ENCODE results near the gene SLC10A7.
"Not testable (repeated sequence)": the region's sequence is repeated elsewhere in the genome, so short reads cannot be mapped to it uniquely, and the experiment has no call there.

Gene SLC10A7

GRCh38 chr4:146436423-146437162 lies 85.1 kb downstream of the SLC10A7 start:
- DNase-seq, result no peak

GRCh38 chr4:146435962-146436361 lies 85.8 kb downstream of the SLC10A7 start:
- no peak for DNase-seq

- DNase-seq, result no peak
Observed at GRCh38 chr4:146432065-146432464, 89.7 kb downstream of the SLC10A7 start.

GRCh38 chr4:146428298-146428697 lies 93.4 kb downstream of the SLC10A7 start:
- no peak for DNase-seq

- no peak for DNase-seq
Observed at GRCh38 chr4:146417822-146418221, 103.9 kb downstream of the SLC10A7 start.

- no peak for DNase-seq
Observed at GRCh38 chr4:146415829-146416228, 105.9 kb downstream of the SLC10A7 start.

DNA sequence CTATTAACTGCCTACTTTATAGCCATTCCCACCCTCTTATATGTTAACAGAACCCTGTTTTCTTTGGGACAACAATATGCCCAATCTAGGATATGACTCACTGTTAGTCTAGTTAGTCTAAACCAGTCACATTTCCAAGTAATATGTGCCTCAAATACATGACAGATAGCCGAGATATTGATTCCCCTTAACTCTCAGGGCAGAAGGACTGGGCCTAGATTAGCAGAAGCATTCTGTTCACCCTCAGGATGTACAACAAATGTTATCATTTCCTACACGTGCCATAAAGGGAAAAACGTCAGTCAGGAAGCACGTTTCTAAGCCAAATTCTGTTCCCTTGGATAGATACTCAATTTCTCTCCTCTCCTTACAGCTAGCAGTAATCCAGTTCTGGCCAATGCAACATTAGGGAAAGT lies 114.1 kb downstream of the SLC10A7 start:
- DNase-seq, result no peak

- DNase-seq, result no peak
Observed at GRCh38 chr4:146407257-146407656, 114.5 kb downstream of the SLC10A7 start.

DNA sequence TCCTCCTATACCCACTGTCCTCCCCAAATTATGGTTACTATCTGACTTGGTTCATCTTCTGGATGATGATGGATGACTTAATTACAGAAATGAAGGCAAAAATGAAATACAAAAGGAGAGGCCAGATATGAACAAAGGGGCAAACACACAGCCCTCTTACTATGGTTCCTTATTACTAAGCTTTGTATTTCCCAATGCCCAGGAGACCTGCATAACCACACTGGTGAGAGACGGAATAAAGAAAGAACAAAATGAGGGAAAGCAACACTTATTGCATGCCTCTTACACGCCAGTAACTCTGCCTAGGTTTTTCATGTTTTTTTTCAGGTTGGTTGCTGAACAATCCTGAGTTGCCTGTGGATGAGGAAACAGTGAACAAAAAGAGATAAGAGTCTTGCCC lies 120.5 kb downstream of the SLC10A7 start:
- no peak for DNase-seq

GRCh38 chr4:146398896-146399445 lies 122.8 kb downstream of the SLC10A7 start:
- DNase-seq, result peak; percentile 23

DNA sequence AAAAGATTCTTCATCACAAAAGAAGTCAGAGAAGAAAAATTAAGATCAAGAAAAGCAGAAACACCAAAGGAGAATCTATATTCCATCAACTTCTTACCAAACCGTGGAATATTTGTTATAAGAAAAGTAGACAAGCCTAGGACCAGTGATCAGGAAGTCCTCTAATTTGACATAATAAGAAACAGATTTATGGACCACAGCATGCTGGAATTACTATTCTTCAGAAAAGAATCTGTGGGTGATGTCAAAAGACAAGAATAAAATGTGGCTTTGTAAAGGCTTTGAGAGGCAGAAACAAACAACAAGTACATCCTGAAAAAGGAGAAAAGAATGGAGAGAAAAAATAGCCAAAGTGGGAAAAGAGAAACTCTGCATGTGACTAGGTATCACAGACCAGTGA lies 123.3 kb downstream of the SLC10A7 start:
- DNase-seq, result no peak

- DNase-seq, result no peak
Observed at GRCh38 chr4:146389561-146389960, 132.2 kb downstream of the SLC10A7 start.

DNA sequence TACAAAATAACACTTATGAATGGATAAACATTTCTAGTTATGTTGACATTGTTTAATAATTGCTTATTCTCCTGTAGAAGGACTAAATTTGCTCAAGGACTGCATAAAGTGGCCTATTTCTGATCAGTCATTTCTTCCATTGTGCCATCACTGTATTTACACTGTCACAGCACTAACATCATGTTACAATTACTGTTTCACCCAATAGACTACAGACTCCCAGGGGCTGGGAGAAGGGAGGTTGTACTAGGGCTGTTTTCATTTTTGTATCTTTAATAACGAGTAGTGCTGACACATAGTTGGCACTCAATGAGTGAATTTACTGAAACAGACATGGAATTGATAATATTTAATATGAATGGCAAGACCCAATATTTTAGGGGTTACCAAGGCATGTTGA lies 139.5 kb downstream of the SLC10A7 start:
- no peak for DNase-seq

- peak; percentile 24 for DNase-seq
Observed at GRCh38 chr4:146381263-146381872, 140.4 kb downstream of the SLC10A7 start.

GRCh38 chr4:146379744-146380143 lies 142.0 kb downstream of the SLC10A7 start:
- no peak for DNase-seq

- DNase-seq, result no peak
Observed at GRCh38 chr4:146371812-146372211, 149.9 kb downstream of the SLC10A7 start.

DNA sequence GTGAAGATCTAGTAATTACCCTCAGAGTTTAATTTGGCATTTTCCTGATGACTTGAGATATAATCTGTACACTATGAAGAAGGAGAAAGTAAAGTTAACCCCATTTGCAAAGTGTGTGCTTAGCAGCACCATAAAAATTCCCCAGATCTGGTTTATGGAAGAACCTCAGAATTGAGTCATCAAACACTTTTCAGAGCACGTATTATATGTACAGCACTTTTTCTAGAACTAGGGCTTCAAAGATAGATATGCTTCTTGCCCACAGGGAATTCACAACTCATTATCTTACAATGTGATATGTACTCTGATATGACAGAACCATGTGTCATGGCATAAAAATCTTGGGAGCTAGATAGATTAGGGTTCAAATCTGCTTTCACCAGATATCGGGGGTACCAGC lies 150.9 kb downstream of the SLC10A7 start:
- DNase-seq, result no peak

DNA sequence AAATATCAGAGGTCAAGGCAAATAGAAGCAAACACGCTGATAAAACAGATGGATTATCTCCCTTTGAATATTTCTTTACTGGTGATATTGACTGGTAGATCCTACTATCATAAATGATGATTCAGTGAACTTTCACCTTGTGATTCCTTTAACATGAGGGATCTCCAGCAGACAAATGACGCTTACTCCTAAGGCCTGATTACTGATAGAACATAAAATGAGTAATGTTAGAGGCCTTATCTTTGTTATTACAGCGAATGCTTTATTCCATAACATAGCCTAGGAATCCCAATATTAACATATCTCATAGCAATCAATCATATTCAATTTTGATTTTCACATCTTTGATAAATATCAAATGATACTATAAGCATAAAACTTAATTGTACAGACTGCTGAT lies 152.3 kb downstream of the SLC10A7 start:
- no peak for DNase-seq

GRCh38 chr4:146368209-146368608 lies 153.5 kb downstream of the SLC10A7 start:
- no peak for DNase-seq

DNA sequence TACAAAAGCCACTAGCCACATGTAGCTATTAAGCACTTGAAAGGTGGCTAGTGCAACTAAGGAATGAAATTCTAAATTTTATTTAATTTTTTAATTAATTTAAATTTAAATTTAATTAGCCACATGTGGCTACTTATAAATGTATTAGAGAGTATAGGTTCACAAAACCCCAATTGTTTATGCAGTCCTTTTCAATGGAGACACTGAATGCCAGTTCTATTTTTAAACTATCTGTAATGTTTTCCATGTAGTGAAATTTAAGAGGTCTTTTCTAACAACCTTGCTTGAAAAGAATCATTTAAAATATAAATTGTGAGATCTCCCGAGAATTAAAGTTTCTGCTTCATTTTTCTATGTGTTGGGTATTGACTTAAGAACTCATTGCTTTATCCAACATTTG lies 154.4 kb downstream of the SLC10A7 start:
- no peak for DNase-seq

DNA sequence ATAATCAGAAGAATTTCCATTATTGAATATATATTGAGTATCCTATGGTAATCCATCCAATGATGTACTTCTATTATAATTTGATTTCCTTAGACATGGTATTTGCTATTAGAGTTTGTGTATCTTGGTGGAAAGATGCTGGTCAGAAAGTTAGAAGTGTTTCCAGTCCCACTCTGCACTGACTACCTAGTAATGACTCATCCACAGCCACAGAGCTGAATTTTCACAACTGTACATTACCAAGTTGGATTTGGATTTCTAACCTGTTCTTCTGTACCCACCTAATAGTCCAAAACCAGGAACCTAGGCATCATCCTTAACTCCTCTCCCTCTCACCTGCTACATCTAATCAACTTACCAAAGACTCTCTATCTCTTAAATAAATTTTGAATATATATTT lies 162.0 kb downstream of the SLC10A7 start:
- DNase-seq, result no peak

GRCh38 chr4:146350114-146350513 lies 171.6 kb downstream of the SLC10A7 start:
- not testable (repeated sequence) for DNase-seq

- no peak for DNase-seq
Observed at GRCh38 chr4:146349306-146349705, 172.4 kb downstream of the SLC10A7 start.

- DNase-seq, result no peak
Observed at GRCh38 chr4:146347822-146348221, 173.9 kb downstream of the SLC10A7 start.

DNA sequence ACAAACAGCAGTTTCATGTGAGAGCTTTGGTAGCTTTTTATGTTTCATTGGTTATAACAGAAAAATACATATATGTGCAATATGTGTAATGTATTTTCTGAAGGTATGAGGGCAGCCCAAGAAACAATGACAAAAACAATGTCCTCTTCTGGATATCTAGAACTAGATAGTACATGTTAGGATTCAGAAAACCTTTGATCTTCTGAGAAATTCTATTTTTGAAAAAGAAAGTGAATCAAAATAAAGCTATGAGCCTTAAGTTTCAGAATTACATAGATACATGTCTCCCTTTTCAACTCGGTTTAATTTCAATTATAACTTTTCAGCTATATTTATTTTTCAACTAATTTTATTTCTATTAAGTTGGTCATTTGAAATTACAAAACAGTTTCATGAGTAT lies 175.5 kb downstream of the SLC10A7 start:
- no peak for DNase-seq

All from NCI-H82 (cell line).